Bronchial epithelial cell (primary cell): ENCODE data around the gene ELMO2. TPM values are rescaled to one million over a fixed set of nuclear protein-coding genes. Genes with fewer than 3 reads are reported as not detected.

Experiments
- DNase-seq: peaks from one replicate; pipeline ENCODE4 v3.0.0-alpha.2; 2010; ENCODE audit warnings: low read depth
- FAIRE-seq: peaks from 2 replicates; lab custom pipeline; 2011; peaks lifted over from hg19 to GRCh38; lab: Jason Lieb, UNC
- H3K27me3 ChIP-seq: 2 replicates; pipeline ENCODE4 v1.5.1; 2011; ENCODE audit warnings: low read length; ENCODE audit not compliant: control insufficient read depth, insufficient read depth
- H3K36me3 ChIP-seq: 2 replicates; pipeline ENCODE4 v1.5.1; 2011; ENCODE audit warnings: low read length; ENCODE audit not compliant: control insufficient read depth, insufficient read depth
- H3K4me3 ChIP-seq: 2 replicates; pipeline ENCODE4 v1.5.1; 2011; ENCODE audit warnings: mild to moderate bottlenecking, low read depth, low read length, control low read depth
- CTCF ChIP-seq: IDR thresholded peaks from 2 replicates; pipeline ENCODE4 v1.5.1; 2011; ENCODE audit warnings: mild to moderate bottlenecking, moderate library complexity, low read length, control low read depth, inconsistent platforms; ENCODE audit not compliant: insufficient read depth, severe bottlenecking
- total RNA-seq: library from RNA; depleted of rRNA; stranded (reverse); fragments of >200 nt; gene quantifications from 2 replicates; pipeline ENCODE4 v1.2.1, GENCODE V29; 2014

Gene ELMO2
- total RNA-seq, 1 donor from 2014 or later = 15.5 TPM

- H3K27me3 ChIP-seq = no peaks in the 10 kb centered on the region
- no peak overlapping the region for H3K4me3 ChIP-seq
- no peak for DNase-seq
- no peak for FAIRE-seq
- TF ChIP-seq CTCF = no peak
- H3K36me3 ChIP-seq = peaks cover 30% of the 10 kb centered on the region
Observed at GRCh38 chr20:46354920-46355654, 51.3 kb downstream of the ELMO2 start.

DNA sequence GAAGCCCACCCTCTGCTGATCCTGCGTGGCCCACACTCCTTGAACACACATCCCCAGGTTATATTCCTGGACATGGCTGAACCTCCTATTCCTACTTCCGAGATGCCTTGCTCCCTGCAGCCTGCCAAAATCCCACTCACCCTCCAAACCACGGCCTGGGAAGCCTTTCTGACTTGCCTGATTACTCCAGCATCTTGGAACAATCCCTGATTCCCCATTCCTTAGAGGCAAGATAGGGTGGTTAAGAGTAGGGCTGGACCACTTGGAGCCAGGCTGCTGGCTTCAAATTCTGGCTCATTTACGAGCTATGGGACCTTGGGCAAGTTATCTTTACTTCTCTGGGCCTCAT is 52.2 kb downstream of the ELMO2 start:
- H3K27me3 ChIP-seq = no peaks in the 10 kb centered on the region
- FAIRE-seq = no peak
- H3K36me3 ChIP-seq = peaks cover 29% of the 10 kb centered on the region
- DNase-seq = no peak
- no peak for TF ChIP-seq CTCF
- H3K4me3 ChIP-seq = no peak overlapping the region

GRCh38 chr20:46353500-46354206 is 52.8 kb downstream of the ELMO2 start:
- Histone ChIP-seq H3K27me3 (no peaks in the 10 kb centered on the region), H3K4me3 (no peak overlapping the region), H3K36me3 (peaks cover 30% of the 10 kb centered on the region)
- TF ChIP-seq CTCF = no peak
- DNase-seq = no peak
- FAIRE-seq = no peak

- FAIRE-seq = no peak
- DNase-seq = no peak
- H3K36me3 ChIP-seq = peaks cover 25% of the 10 kb centered on the region
- H3K27me3 ChIP-seq = no peaks in the 10 kb centered on the region
- no peak for TF ChIP-seq CTCF
- no peak overlapping the region for H3K4me3 ChIP-seq
Observed at GRCh38 chr20:46352370-46352938, 54.0 kb downstream of the ELMO2 start.

DNA sequence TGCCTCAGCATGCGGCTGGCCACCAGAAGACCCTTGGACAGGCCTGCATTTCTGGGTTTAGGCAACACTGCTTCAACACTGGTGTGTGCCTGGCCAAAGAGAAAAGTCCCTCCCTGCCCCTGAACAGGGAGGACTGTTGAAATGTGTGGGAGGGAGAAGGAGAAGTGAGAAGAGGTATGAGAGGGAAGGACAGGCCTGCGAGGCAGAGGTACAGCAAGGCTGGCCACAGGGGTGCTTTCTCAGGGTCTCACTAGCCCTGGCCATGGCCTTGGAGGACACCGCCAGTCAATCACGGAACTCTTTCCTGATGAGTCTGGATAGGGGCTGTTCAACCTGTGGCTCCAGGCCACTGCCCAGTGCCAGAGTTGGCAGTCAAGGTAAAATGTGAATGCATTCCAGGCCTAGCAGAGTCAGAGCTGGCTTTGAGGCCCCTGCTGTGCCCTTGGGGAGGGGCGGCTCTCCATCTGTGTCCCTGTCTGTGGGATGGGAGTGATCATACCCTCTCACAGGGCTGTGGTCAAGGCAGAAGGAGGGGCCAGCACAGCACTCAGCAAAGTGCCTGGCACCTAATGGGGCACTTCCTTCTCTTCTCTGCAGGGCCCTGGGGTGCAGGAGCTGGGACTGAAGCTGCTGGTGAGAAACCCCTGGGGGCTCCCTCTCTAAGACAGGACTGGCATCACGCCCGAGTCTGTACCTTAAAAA is 54.9 kb downstream of the ELMO2 start:
- H3K36me3 ChIP-seq = peaks cover 25% of the 10 kb centered on the region
- H3K4me3 ChIP-seq = no peak overlapping the region
- H3K27me3 ChIP-seq = no peaks in the 10 kb centered on the region
- DNase-seq (no peak), FAIRE-seq (no peak)
- no peak for TF ChIP-seq CTCF
